MM.1S (cell line): Measurements from ENCODE around the gene PSTPIP2.

Experiments
- EZH2 ChIP-seq: fragments of 300-600 bp; sonication (generic); optimal IDR thresholded peaks from 2 replicates; pipeline ENCODE3; 2017; ENCODE audit warnings: low read depth, mild to moderate bottlenecking, antibody characterized with exemption, low read length, mixed read lengths
- TF ChIP-seq, protein P1 (sequence below): fragments of 300-600 bp; sonication (generic); IDR thresholded peaks from 2 replicates; pipeline ENCODE4 v1.5.1; 2016; ENCODE audit warnings: antibody characterized with exemption, low read length, mixed read lengths

DNA sequence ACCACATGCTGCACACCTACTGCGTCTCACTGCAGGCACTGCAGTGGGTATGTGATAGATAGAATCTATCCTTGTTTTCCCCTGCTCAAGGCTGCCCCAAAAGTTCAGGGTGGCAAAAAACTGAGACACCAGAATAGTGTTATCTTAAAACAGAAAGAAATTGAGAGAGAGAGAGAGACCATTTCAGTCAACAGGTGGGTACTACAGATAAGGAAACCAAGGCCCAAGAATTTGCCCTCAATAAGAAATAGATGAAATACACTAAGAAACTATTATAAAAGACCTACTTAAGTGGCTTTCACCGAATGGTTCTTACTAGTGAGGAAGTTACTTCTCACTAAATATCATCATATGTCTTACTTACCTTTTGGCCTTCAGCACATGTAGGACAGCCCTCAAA is 132.8 kb downstream of the PSTPIP2 start:
- TF ChIP-seq, protein P1, sequence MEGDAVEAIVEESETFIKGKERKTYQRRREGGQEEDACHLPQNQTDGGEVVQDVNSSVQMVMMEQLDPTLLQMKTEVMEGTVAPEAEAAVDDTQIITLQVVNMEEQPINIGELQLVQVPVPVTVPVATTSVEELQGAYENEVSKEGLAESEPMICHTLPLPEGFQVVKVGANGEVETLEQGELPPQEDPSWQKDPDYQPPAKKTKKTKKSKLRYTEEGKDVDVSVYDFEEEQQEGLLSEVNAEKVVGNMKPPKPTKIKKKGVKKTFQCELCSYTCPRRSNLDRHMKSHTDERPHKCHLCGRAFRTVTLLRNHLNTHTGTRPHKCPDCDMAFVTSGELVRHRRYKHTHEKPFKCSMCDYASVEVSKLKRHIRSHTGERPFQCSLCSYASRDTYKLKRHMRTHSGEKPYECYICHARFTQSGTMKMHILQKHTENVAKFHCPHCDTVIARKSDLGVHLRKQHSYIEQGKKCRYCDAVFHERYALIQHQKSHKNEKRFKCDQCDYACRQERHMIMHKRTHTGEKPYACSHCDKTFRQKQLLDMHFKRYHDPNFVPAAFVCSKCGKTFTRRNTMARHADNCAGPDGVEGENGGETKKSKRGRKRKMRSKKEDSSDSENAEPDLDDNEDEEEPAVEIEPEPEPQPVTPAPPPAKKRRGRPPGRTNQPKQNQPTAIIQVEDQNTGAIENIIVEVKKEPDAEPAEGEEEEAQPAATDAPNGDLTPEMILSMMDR: no peak
- no peak for TF ChIP-seq EZH2
